Stimulated activated CD4-positive, alpha-beta T cell treated with anti-CD3 and anti-CD28 coated beads, Interleukin-12 subunit alpha, Interleukin-12 subunit beta, amount 100 ng/mL, for 4 hours (primary cell): ENCODE measurements around the gene MDFI.
A peak's percentile ranks its signal among the peaks of the same experiment; 100 is the strongest.
"Not testable (repeated sequence)": the region's sequence is repeated elsewhere in the genome, so short reads cannot be mapped to it uniquely, and the experiment has no call there.

ENCODE experiments used
- DNase-seq: peaks from one replicate; pipeline ENCODE4 v3.0.0-alpha.2; 2020

The MDFI gene

DNA sequence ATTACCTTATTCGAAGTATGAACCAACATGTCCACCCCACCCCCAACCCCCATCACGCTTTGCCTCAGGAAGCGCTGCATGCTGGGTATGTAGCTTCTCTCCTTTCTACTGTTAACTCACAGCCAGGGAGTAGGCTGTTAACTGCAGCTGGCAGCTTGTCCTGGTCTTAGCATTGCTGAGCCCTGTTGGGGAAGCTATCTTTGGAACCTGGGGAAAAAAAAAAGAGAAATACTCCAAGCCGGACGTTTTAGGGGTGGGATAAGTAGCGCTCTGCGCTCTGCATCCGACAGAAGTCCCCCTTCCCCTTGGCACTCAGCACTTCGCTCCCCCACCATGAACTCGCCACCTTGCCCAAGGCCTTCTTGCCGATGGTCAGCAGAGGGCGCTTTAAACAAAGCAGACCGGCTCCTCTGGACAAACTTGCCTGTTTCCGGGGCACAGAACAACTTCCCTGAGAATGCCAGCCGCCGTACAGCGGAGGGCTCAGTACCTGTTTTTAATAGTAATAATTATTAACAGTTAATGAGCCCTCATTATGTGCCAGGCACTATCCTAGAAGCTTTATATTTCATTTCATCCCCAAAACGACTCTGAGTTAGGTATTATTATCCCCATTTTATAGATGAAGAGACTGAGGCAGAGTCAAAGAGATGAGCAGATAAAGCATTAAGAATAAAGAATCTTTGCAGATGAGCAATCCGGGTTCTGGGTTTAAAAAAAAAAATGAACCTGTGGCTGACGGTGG is 35.2 kb upstream of the MDFI start:
- DNase-seq, result peak; percentile 62

DNA sequence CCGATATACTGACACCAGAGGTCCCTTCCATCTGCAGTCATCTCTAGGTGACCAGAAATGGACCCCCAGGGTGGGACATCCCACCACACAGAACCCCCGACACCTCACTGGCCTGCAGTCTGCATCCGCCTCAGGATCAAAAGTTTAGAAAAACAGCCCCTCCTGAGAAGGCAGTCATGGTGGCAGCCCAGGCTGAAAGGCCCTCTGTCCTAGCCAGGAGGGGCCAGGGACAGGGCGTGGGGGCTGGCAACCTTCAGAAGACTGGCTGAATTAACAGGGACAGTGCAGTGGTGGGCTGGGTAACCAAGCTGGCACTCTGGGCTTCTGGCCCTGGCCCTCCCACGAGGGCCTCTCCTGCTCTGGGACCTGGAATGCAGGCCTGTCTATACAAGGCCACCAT is 34.3 kb upstream of the MDFI start:
- DNase-seq, result no peak

DNA sequence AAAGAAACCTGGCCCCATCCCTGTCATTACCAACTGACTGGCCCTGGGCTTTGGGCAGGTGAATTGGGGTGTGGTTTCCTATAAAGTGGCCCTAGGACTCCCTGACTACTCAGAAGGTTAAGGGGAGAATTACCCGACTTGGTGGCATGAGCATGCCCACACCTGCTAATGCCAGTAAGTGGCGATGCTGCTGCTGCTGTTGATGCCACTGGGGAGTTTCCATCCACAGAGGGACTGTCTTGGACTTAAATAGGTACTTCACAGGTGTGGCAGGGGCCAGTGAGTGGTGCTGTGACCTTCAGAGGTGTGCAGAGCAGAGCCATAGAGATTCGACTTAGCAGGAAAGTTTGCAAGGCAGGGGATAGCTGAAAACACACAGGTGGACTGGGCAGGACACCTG is 32.6 kb upstream of the MDFI start:
- DNase-seq, result no peak

DNA sequence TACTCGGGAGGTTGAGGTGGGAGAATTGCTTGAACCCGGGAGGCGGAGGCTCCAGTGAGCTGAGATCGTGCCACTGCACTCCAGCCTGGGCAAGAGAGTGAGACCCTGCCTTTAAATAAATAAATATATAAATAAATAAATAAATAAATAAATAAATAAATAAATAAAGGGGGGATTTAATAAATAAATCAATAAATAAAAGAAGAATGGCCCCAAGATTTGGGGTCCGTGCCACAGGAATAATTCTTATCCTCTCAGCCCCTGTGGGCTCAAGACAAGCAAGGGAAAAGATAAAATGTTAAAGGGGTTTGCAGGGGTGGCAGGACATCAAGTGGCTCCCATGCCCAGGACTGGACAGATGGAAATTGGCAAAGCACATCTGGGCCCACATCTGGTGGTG is 31.2 kb upstream of the MDFI start:
- DNase-seq, result no peak

DNA sequence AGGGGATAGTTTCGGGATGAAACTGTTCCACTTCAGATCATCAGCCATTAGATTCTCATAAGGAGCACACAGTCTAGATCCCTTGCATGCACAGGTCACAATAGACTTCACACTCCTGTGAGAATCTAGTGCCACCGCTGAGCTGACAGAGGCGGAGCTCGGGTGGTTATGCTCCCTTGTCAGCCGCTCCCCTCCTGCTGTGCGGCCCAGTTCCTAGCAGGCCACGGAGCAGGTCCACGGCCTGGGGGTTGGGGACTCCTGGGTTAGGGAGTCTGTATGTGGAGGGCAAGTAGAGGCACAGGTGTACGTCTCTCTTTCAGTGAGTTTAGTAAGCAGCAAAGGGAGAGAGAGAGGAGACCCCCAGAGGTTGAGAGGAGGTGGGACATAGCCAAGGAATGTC is 30.5 kb upstream of the MDFI start:
- no peak for DNase-seq

DNA sequence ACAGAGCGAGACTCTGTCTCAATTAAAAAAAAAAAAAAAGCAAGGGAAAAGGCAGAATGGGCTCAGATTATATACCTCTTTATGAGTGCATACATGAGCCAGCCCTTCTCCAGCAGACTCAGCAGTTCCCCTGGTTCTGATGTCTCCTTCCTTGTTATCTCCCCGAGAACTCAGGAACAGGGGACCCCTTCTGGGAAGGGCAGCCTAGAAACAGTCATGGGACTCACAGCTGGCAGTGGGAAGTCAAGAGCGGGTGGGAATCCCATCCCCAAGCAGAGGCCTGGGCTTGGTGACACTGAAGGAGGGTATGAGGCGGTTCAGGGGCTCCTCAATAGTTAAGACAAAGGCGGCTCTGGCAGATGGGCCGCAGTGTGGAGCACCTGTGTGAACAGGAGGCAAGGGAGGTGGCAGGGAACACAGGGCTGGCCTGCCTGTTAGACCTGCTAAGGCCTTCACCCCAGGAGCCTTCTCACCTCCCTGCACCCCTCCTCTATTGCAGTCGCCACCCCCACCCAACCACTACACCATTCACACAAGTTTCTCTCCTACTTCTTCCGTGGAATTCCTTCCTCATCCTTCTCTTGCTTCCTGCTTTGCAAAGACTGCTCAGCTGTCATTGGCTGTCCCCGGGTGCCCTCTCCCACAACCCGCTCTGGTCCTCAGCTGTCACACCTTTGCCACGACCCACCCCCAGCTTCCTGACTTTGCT is 29.7 kb upstream of the MDFI start:
- DNase-seq, result no peak

DNA sequence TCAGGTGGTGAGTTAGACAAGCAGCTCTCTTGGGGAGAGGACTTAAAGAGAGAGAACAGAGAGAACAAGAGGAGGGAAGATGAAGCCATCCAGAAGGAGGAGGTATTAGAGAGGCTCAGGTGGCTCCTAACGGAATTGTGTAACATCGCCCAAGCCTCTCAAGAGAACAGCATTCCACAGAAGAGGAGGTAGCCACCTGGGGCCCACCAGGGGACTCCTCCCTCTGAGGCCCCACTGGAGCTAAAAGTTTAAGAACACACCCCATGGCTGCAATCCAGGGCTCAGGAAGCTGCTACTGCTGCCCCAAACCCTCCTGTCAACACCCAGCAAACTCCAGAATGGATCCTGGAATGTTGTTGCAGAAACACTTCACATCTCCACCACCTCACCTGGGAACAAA is 23.6 kb upstream of the MDFI start:
- no peak for DNase-seq

DNA sequence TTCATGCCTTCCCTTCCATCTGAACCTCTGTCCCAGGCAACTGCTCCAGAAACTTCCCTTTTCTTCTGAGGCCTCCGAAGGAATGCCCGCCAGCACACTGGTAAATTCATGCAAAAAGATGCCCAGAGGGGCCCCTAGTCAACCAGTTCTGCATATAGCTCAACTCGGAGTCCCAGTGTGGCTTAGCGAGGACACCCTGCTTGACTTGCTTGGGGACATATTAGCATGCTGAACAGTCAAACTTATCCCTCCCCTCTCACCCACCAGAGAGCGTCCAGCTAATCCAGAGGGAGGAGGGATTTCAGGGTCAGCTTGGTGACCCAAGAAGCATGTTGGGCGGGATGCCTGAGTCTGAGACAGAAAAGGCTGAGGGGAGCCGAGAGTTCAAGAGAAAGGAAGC is 23.0 kb upstream of the MDFI start:
- no peak for DNase-seq

DNA sequence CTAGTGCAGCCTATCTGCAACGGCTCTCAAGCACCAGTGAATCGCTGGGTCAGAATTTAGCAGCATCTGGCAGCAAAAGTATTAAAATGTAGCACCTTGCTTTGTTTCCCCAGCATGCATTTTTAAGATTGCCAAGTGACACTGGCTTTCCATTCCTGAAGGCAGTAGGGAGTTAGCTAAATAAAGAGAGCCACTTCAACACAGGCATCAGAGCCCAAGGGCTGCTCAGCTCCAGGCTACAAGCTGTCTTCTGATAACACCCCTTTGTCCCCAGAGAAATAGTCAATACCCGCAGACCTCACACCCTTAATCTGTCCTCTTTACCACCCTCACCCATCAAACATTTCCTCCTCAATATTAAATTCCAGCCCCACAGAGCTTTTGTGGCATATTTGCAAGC is 19.7 kb upstream of the MDFI start:
- no peak for DNase-seq

DNA sequence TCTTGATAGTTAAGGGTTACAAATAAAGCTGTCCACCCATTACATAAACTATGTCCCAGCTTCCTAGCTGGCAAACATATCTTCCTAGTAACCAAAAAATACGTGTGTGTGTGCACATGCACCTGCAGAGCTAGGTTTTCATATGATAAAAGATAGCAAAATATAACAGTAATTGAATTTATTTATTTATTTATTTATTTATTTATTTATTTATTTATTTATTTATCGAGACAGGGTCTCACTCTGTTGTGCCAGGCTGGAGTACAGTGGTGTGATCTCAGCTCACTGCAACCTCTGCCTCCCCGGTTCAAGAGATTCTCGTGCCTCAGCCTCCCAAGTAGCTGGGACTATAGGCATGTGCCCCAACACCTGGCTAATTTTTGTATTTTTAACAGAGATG is 19.1 kb upstream of the MDFI start:
- not testable (repeated sequence) for DNase-seq

DNA sequence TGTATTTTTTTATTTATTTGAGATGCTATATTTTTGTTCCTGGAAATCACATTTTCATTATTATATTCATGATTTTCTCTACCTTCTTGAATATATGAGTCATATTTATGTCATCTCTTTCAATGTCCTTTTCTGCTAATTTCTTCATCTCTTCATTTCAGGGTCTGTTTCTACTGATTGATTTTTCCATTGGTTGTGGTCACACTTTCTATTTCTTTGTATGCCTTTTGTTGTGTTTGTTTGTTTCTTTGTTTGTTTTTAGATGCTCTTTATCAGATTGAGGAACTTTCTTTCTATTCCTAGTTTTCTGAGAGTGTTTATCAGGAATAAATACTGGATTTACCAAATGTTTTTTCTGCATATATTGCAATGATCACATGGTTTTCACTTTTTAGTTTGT is 16.9 kb upstream of the MDFI start:
- DNase-seq, result no peak

DNA sequence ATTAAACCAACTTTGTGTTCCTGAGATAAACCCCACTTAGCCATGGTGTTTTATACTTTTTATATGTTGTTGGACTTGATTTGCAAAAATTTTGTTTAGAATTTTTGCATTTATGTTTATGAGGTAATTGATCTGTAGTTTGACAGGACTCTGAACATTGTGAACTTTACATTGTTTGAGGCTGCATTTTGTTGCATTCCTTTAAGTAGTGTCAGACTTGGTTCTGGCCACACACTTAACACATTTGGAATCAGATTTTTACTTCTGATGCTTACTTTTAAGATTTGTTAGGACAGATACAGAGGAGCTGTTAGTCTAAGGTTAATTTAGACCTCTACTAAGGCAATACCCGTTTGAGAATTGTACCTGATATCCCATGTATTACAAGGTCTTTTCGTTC is 16.5 kb upstream of the MDFI start:
- DNase-seq, result no peak

DNA sequence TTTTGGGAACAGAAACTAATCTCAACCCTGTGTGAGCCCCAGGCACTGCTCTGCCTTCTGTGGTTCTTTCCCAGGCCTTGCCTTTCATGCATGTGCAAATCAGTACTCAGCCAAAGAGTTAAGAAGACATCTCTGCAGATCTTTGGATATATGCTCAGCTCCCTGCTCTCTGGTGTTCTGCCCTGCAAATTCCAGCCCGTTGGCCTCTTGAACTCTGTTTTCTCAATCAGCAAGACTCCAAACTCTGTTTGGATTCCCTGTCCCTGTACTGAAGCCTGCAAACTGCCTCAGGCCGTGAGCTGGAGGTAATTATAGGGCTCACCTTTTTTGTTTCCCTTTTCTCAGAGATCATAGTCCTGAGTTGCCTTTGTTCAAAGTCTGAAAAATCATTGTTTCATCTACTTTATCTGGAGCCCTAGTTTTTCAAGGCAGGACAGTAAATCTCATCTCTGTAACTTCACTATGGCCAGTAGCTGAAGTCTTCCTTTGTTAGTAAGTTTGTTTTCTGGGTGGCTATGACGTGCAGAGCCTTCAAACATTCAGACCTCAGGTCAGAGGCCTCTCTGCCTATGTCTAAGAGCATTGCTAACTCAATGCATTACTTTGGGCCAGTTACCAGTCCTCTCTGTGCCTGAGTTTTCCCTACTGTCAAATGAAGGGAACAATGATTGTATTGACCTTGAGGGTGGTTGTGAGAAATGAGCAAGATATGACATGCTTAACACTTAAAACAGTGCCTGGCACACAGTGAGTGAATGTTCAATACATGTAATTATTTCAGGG is 15.9 kb upstream of the MDFI start:
- no peak for DNase-seq

DNA sequence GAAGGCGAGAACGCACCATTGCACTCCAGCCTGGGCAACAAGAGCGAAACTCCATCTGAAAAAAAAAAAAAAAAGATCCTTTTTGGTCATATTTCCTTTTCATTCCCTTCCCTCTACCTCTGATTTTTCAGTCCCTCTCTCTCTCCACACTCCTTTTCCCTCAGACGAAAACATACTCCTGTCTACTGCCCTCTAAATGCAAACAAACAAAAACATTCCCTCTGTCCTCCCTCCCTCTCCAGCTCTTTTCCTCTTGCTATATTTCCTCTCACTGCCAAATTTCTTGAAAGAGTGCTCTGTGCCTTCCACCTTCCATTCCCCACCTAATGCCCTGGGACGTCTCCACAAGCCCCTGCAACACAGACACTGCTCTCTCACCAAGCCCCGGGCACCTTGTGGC is 14.9 kb upstream of the MDFI start:
- DNase-seq, result no peak

DNA sequence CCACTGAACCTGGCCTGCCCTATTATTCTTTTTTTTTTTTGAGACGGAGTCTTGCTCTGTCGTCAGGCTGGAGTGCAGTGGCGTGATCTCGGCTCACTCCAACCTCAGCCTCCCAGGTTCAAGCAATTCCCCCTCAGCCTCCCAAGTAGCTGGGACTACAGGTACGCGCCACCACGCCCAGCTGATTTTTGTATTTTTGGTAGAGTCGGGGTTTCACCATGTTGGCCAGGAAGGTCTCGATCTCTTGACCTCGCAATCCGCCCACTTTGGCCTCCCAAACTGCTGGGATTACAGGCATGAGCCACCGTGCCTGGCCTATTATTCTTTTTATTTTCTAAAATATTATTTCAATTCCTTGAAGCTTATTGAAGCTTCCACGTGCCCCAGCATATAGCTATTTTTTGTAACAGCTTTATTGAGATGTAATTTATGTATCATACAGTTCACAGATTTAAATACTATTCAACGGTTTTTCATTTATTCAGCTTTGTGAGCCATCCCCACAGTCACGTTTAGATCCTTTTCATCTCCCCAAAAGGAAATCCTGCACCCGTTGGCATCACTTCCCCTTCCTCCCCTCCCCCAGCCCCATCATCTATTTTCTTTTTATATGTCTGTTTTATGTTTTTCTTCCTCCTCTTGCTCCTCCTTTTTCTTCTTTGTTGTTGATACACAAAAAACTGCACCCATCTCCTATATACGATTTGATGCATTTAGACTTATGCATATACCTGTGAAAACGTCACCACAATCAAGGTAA is 13.5 kb upstream of the MDFI start:
- no peak for DNase-seq

DNA sequence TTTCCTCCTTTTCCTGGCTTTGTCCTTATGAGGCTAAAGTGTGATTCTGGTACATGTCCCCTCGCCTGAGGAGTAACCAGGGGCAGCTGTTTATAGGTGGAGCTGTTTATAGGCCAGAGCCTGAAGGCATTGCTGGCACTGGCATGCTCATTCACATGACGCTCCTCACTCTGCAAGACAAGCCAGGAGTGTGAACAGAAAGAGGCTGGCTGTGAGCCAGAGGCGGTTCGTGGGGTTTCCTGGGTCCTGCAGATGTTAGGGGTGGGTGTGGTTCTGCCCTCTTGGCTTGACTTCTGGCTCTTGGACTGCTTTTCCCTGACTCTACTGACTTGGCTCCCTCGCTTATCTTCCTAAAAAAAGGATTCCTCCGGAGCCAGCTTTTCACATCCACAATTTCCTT is 12.8 kb upstream of the MDFI start:
- no peak for DNase-seq

DNA sequence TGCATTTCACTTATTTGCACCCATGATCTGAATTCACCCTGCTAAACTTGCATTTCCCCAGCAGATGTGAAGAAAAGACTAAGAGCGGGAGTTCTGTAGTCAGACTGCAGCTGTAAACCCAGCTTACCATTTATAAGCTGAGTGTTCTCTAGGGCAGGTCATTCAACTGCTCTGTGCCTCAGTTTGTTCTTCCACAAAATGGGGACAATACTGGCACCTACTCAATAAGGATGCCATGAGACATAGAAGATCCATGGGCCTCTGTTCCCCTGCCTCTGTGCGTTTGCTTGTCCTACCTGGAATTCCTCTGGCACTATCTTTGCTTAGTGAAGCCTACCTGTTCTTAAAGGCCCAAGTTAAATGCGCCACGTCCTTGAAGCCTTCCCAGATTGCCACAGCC is 12.2 kb upstream of the MDFI start:
- no peak for DNase-seq

DNA sequence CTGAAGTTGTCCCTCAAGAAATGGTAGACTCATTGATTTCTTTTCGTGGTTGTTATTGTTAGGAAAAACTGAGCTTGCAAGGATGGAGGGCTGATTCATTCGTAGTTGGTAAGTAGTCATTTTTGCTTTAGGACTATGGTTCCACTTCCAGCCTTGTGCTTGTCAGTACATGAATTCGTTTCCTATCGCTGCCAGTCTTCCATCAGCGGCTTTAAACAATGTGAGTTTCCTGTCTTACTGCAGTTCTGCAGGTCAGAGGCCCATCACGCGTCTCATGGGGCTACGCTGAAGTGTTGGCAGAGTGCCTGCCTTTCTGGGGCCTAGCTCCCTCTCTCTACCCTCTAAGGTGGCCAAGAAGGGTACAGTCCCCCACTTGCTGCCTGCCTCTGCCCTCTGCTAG is 11.4 kb upstream of the MDFI start:
- no peak for DNase-seq

DNA sequence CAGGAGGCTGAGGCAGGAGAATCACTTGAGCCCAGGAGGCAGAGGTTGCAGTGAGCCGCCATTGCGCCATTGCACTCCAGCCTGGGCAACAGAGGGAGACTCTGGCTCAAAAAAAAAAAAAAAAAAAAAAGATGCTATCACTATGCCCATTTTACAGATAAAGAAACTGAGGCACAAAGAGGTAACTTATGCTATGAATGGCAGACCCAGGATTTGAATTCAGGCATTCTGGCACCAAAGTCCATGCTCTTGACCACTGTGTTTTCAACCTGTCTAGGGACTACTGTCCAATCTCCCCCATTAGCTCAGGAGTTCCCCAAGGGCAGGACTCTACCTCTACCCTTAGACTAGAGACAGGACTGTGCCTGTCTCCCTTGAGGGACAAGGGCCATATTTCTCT is 9.1 kb upstream of the MDFI start:
- no peak for DNase-seq

DNA sequence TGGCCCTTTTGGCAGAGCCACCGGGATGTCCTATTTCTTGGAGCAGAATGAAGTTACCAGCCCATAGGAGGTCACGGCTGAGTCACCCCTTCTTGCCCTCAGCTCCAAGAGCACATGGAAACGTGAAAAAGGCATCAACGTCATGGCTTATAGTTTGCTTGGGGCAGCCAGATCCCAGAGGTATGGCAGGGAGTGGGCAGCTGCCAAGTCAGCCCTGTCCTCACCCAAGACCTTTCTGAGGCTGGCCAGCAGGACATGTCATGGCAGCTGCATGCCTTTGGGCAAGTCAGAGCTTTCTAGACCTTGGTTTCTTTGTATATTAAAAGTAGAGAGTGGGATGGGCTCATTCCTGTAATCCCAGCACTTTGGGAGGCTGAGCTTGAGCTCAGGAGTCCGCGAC is 8.2 kb upstream of the MDFI start:
- DNase-seq, result no peak

DNA sequence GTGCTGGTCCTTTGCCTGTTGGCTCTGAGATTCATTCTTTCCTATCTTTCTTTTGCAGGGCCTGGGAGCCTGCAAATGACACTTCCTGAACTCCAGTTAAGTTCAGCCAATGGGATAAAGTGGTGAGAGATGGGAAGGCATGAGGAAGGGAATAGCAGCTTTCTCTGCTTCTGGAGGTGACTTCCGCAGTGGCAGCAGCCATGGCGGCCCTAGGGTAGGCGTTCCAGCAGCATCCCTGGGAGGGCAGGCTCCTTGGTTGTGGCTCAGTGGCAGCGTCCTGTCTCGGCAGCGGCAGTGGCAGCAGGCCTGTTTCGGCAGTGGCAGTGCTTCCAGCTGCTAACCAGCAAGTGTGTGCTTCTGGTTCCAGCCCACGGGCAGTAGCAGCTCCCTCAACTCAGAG is 7.3 kb upstream of the MDFI start:
- no peak for DNase-seq

DNA sequence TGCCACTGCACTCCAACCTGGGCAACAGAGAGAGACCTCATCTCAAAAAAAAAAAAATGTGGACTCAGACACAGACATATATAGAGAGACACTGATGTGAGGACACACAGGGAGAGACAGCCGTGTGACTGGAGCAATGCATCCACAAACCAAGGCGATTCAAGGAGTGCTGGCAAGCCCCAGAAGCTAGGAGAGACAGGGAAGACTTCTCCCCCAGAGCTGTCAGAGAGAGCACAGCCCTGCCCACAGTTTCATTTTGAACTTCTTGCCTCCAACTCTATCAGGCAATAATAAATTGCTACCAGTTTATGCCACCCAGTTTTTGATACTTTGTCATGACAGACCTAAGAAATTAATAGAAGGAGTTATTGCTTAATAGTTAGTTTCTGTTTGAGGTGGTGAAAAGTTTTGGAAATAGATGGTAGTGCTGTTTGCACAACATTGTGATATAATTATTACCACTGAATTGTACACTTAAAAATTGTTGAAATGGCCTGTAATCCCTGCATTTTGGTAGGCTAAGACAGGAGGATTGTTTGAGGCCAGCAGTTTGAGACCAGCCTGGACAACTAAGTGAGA is 5.1 kb upstream of the MDFI start:
- no peak for DNase-seq

DNA sequence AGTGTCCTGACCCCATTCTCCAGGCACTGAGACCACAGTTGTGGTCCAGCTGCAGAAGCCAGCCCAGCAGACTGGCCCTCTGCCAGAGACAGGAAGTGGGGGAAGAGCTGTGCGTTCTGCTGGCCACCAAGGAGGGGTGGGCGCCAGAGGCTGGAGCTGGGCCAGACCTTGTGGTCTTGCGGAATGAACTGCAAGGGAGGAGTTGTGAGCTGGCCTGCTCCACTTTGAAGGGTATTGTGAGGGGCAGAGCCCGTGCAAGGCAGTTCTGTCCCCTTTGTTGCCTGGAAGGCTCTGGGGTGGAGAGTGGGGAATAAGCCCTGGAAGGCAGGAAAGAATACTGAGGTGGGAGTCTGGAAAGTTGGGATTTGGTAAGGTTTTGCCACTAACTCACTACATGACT is 3.6 kb upstream of the MDFI start:
- no peak for DNase-seq
